DMS 273 treated with DMSO at 0.1 percent for 48 hours (cell line): ENCODE measurements around the gene ENGASE.
A peak's percentile ranks its signal among the peaks of the same experiment; 100 is the strongest.
"Not testable (repeated sequence)": the region's sequence is repeated elsewhere in the genome, so short reads cannot be mapped to it uniquely, and the experiment has no call there.

Source experiments
- DNase-seq: peaks from one replicate; lab custom pipeline; 2025; lab: John Stamatoyannopoulos, UW

Gene ENGASE

GRCh38 chr17:79074649-79075445 is at the start of gene ENGASE:
ENGASE (plus strand) TSS chr17:79074824; CDS start chr17:79074945, 121 bp downstream.
- DNase-seq, result peak; percentile 63

- no peak for DNase-seq
These were observed 49.5 kb upstream of the ENGASE start for GRCh38 chr17:79024901-79025737.

- no peak for DNase-seq
These were observed 48.0 kb upstream of the ENGASE start for GRCh38 chr17:79026376-79027273.

GRCh38 chr17:79027274-79027924 is 47.2 kb upstream of the ENGASE start:
- no peak for DNase-seq

GRCh38 chr17:79027925-79028491 is 46.6 kb upstream of the ENGASE start:
- no peak for DNase-seq

- DNase-seq, result no peak
These were observed 45.9 kb upstream of the ENGASE start for GRCh38 chr17:79028496-79029326.

- no peak for DNase-seq
These were observed 45.2 kb upstream of the ENGASE start for GRCh38 chr17:79029327-79030009.

- not testable (repeated sequence) for DNase-seq
These were observed 44.0 kb upstream of the ENGASE start for GRCh38 chr17:79030636-79031035.

GRCh38 chr17:79031996-79032875 is 42.4 kb upstream of the ENGASE start:
- DNase-seq, result no peak

GRCh38 chr17:79033046-79033616 is 41.5 kb upstream of the ENGASE start:
- no peak for DNase-seq

GRCh38 chr17:79033741-79034501 is 40.7 kb upstream of the ENGASE start:
- peak; percentile 92 for DNase-seq

- DNase-seq, result no peak
These were observed 39.6 kb upstream of the ENGASE start for GRCh38 chr17:79034931-79035485.

GRCh38 chr17:79035686-79036085 is 38.9 kb upstream of the ENGASE start:
- DNase-seq, result no peak

GRCh38 chr17:79036181-79036580 is 38.4 kb upstream of the ENGASE start:
- no peak for DNase-seq

- DNase-seq, result no peak
These were observed 38.0 kb upstream of the ENGASE start for GRCh38 chr17:79036596-79036995.

GRCh38 chr17:79038545-79039135 is 36.0 kb upstream of the ENGASE start:
- no peak for DNase-seq

- no peak for DNase-seq
These were observed 35.5 kb upstream of the ENGASE start for GRCh38 chr17:79039171-79039570.
